ENCODE measurements around the gene ARSA. TPM values are rescaled to one million over a fixed set of nuclear protein-coding genes. Genes with fewer than 3 reads are reported as not detected.
A peak's percentile ranks its signal among the peaks of the same experiment; 100 is the strongest.

ARSA gene
- total and polyA plus RNA-seq, 2 of the 13 experiments (the other 11 are each of a cell fraction or from before 2014, with no cell fraction given), result 9.0 to 11.5 TPM

DNA sequence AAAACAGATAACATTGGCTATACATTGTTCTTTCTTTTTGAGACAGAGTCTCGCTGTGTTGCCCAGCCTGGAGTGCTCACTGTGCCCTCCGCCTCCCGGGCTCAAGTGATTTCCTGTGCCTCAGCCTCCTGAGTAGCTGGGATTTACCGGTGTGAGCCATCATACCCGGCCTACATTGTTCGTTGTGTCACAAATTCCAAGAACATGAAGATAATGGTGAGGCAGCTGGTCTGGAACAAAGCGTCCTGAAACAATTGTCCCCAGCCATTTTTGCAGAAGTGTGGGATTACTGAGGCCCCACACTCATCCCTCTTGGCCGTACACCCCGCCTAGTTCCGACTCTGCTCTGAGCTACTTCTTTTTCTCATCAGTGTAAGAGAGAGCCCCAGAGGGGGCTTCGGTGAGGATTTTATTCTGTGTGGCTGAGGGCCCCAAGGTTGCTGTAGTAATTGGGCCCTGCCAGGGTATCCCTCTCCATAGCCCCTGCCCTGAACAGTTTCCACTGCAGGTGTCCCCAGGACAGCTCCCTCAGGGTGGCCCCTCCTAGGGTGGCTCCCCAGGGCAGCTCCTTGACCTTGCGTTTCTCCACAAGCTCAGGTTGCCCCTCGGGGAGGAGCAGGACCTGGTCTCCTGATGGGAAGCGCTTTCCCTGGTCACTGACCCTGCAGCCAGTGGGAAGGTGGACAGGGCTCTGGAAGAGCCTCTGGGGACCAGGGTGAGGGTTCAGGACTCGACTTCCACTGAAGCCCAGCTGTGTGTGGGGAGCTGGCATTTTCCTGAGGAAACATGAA lies 13.1 kb upstream of the ARSA start (continued):
- TF ChIP-seq SNAPC4 (CRISPR knock-in tag; IDR thresholded peaks at IDR 0.05), result 0 out of 2 replicates have a peak, but pooled peaks have one; percentile 6
- no peak for TF ChIP-seq HNRNPUL1 (IDR thresholded peaks at IDR 0.05; ENCODE audit: low read depth, low read length)
- TF ChIP-seq GATAD2A (CRISPR knock-in tag; IDR thresholded peaks at IDR 0.05), result no peak
- TF ChIP-seq ZMYM3 (CRISPR knock-in tag; IDR thresholded peaks at IDR 0.05), result 0 out of 2 replicates have a peak, but pooled peaks have one; percentile 4
- no peak for TF ChIP-seq HDAC6 (IDR thresholded peaks at IDR 0.05; ENCODE audit: low read depth, low read length)
- TF ChIP-seq ZNF205 (CRISPR knock-in tag; IDR thresholded peaks at IDR 0.05), result no peak
- 0 out of 2 replicates have a peak, but pooled peaks have one; percentile 18 for TF ChIP-seq ZNF724P (CRISPR knock-in tag; IDR thresholded peaks at IDR 0.05; ENCODE audit: borderline replicate concordance)

All from HepG2 (cell line).